ENCODE measurements around the gene BAIAP2.

Gene BAIAP2, protein sequence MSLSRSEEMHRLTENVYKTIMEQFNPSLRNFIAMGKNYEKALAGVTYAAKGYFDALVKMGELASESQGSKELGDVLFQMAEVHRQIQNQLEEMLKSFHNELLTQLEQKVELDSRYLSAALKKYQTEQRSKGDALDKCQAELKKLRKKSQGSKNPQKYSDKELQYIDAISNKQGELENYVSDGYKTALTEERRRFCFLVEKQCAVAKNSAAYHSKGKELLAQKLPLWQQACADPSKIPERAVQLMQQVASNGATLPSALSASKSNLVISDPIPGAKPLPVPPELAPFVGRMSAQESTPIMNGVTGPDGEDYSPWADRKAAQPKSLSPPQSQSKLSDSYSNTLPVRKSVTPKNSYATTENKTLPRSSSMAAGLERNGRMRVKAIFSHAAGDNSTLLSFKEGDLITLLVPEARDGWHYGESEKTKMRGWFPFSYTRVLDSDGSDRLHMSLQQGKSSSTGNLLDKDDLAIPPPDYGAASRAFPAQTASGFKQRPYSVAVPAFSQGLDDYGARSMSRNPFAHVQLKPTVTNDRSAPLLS

DNA sequence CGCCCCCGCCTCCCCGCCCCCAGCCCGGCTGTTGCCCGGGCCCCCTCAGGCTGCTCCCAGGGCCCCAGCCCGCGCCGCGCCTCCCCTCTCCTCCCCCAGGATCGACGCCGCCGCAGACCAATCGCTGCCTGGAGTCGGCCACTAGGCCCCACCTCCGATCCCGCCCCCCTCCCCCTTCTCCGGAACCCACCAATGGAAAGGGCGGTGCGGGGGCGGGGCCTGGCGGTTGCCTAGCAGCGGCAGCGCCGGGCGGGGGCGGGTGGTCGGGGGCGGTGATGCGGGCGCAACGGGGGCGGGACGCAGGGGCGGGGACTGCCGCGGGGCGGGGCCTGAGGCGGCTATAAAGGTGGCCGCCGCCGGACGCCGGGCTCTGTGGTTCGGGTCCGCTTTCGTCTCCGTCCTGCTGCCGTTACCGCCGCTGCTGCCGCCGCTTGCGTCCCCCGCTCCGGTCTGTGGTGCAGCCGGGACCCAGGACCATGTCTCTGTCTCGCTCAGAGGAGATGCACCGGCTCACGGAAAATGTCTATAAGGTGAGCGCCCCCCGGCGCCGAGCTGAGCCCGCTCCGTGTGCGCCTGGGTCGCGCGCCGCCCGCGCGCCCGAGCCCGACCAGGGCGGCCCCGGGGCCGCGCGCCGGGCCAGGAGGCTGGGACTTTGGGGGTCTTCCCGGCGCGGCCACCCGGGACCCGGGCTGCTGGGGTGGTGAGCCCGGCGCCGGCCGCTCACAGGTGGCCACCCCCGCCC lies at the start of gene BAIAP2:
BAIAP2 (plus strand) TSS at position 373 of the 742 bp plus-strand sequence; CDS start at position 477, 104 bp downstream.
- TF ChIP-seq, protein P1, sequence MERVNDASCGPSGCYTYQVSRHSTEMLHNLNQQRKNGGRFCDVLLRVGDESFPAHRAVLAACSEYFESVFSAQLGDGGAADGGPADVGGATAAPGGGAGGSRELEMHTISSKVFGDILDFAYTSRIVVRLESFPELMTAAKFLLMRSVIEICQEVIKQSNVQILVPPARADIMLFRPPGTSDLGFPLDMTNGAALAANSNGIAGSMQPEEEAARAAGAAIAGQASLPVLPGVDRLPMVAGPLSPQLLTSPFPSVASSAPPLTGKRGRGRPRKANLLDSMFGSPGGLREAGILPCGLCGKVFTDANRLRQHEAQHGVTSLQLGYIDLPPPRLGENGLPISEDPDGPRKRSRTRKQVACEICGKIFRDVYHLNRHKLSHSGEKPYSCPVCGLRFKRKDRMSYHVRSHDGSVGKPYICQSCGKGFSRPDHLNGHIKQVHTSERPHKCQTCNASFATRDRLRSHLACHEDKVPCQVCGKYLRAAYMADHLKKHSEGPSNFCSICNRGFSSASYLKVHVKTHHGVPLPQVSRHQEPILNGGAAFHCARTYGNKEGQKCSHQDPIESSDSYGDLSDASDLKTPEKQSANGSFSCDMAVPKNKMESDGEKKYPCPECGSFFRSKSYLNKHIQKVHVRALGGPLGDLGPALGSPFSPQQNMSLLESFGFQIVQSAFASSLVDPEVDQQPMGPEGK (CRISPR knock-in tag; IDR thresholded peaks at IDR 0.05; ENCODE audit: borderline replicate concordance), result no peak
- TF ChIP-seq CSDC2 (CRISPR knock-in tag; IDR thresholded peaks at IDR 0.05) (peak; percentile 46; the same call in 1 of the 2 replicates), RARB (CRISPR knock-in tag; IDR thresholded peaks at IDR 0.05) (no peak), SNAI2 (CRISPR knock-in tag; IDR thresholded peaks at IDR 0.05) (no peak), ZNF70 (CRISPR knock-in tag; IDR thresholded peaks at IDR 0.05) (no peak), GLIS3 (CRISPR knock-in tag; IDR thresholded peaks at IDR 0.05) (peak; percentile 92; the same call in 1 of the 2 replicates), ZFP30 (CRISPR knock-in tag; IDR thresholded peaks at IDR 0.05) (no peak), TOX (CRISPR knock-in tag; IDR thresholded peaks at IDR 0.05; ENCODE audit: borderline replicate concordance) (no peak)
- TF ChIP-seq, protein P2, sequence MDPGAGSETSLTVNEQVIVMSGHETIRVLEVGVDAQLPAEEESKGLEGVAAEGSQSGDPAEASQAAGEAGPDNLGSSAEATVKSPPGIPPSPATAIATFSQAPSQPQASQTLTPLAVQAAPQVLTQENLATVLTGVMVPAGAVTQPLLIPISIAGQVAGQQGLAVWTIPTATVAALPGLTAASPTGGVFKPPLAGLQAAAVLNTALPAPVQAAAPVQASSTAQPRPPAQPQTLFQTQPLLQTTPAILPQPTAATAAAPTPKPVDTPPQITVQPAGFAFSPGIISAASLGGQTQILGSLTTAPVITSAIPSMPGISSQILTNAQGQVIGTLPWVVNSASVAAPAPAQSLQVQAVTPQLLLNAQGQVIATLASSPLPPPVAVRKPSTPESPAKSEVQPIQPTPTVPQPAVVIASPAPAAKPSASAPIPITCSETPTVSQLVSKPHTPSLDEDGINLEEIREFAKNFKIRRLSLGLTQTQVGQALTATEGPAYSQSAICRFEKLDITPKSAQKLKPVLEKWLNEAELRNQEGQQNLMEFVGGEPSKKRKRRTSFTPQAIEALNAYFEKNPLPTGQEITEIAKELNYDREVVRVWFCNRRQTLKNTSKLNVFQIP (CRISPR knock-in tag; IDR thresholded peaks at IDR 0.05; ENCODE audit: borderline replicate concordance, low read depth), result no peak
- TF ChIP-seq, protein P3, sequence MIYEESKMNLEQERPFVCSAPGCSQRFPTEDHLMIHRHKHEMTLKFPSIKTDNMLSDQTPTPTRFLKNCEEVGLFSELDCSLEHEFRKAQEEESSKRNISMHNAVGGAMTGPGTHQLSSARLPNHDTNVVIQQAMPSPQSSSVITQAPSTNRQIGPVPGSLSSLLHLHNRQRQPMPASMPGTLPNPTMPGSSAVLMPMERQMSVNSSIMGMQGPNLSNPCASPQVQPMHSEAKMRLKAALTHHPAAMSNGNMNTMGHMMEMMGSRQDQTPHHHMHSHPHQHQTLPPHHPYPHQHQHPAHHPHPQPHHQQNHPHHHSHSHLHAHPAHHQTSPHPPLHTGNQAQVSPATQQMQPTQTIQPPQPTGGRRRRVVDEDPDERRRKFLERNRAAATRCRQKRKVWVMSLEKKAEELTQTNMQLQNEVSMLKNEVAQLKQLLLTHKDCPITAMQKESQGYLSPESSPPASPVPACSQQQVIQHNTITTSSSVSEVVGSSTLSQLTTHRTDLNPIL (CRISPR knock-in tag; IDR thresholded peaks at IDR 0.05; ENCODE audit: low read depth), result no peak
- TF ChIP-seq, protein P4, sequence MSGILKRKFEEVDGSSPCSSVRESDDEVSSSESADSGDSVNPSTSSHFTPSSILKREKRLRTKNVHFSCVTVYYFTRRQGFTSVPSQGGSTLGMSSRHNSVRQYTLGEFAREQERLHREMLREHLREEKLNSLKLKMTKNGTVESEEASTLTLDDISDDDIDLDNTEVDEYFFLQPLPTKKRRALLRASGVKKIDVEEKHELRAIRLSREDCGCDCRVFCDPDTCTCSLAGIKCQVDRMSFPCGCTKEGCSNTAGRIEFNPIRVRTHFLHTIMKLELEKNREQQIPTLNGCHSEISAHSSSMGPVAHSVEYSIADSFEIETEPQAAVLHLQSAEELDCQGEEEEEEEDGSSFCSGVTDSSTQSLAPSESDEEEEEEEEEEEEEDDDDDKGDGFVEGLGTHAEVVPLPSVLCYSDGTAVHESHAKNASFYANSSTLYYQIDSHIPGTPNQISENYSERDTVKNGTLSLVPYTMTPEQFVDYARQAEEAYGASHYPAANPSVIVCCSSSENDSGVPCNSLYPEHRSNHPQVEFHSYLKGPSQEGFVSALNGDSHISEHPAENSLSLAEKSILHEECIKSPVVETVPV (CRISPR knock-in tag; IDR thresholded peaks at IDR 0.05), result no peak
- ATAC-seq, result peak; percentile 87

DNA sequence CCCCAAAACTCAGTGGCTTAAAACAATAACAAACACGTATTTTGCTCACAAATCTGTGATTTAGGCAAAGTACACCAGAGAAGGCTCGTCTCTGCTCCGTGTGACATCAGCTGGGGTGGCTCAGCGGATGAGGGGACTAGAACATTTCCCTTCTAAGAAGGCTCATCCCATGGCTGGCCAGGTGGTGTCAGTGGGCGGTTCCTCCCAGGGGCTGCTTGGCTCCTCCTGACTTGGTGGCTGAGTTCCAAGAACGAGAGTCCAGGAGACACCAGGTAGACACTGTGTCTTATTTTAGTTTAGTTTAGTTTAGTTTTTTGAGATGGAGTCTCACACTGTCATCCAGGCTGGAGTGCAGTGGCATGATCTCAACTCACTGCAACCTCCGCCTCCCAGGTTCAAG lies 48.9 kb upstream of the BAIAP2 start:
- TF ChIP-seq, protein P4 (CRISPR knock-in tag; IDR thresholded peaks at IDR 0.05), result no peak
- TF ChIP-seq ESRRG (CRISPR knock-in tag; IDR thresholded peaks at IDR 0.05), result no peak
- no peak for TF ChIP-seq ISL1 (CRISPR knock-in tag; IDR thresholded peaks at IDR 0.05)
- TF ChIP-seq, protein P3 (CRISPR knock-in tag; IDR thresholded peaks at IDR 0.05; ENCODE audit: low read depth), result no peak
- TF ChIP-seq ZC3H10 (CRISPR knock-in tag; IDR thresholded peaks at IDR 0.05), result no peak
- TF ChIP-seq ARNTL (CRISPR knock-in tag; IDR thresholded peaks at IDR 0.05; ENCODE audit: borderline replicate concordance, low read depth), result no peak
- no peak for TF ChIP-seq TOX (CRISPR knock-in tag; IDR thresholded peaks at IDR 0.05; ENCODE audit: borderline replicate concordance)
- no peak for TF ChIP-seq ZNF8 (CRISPR knock-in tag; IDR thresholded peaks at IDR 0.05)
- TF ChIP-seq PPARA (CRISPR knock-in tag; IDR thresholded peaks at IDR 0.05; ENCODE audit: borderline replicate concordance), result no peak
- TF ChIP-seq BACH2 (CRISPR knock-in tag; IDR thresholded peaks at IDR 0.05; ENCODE audit: borderline replicate concordance), result no peak
- no peak for TF ChIP-seq RARB (CRISPR knock-in tag; IDR thresholded peaks at IDR 0.05)
- no peak for TF ChIP-seq TCF4 (CRISPR knock-in tag; IDR thresholded peaks at IDR 0.05; ENCODE audit: borderline replicate concordance)
- TF ChIP-seq, protein P1 (CRISPR knock-in tag; IDR thresholded peaks at IDR 0.05; ENCODE audit: borderline replicate concordance), result no peak
- no peak for TF ChIP-seq SNAI2 (CRISPR knock-in tag; IDR thresholded peaks at IDR 0.05)
- TF ChIP-seq CSDC2 (CRISPR knock-in tag; IDR thresholded peaks at IDR 0.05), result no peak
- ATAC-seq, result no peak
